ENCODE data around the gene TCFL5.

The TCFL5 gene

DNA sequence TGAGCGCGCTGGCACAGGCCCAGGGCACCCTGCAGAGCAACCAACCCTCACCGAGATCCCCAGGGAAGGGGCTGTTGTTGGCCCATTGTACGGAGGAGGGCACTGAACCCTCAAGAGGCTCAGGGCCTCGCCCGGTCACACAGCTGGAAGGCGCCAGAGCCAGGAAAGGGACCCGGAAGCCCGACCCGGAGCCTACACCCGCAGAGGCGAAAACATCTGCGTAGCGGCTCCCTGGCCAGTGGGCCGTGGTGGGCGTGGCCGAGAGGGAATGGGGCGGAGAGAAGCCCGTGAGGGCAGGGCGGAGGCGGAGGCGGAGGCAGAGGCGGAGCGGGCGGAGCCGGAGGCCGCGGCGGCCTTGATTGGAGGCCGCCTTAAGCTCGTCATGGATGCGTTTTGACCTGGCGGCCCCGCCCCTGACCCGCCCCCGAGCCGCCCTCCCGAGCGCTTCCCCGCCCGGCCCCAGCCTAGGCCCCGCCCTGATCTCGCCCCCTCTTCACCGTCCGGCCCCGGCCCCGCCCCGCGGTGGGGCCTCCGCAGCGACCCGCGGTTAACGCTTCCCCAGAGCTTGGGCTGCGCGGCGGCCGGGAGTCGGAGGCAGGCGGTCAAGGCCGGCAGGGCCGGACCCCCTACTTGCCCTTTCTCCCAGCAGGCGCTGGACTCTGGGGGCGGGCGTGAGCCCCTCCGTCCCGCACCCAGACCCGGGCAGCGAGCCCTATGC is 67.5 kb downstream of the TCFL5 start:
- peak; percentile 97 for DNase-seq

DNA sequence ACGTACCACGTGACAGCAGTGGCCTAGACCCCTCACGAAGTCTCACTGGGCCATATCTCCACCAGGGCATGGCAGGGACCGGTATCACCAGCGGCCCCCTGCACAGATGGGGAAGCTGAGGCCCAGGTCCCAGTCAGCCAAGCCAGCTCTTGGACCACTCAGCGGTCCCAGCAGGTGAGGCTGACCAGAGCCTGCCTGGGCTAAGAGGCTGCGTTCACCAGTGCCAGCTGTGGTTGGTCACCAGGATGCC is 67.9 kb downstream of the TCFL5 start:
- no peak for DNase-seq

DNA sequence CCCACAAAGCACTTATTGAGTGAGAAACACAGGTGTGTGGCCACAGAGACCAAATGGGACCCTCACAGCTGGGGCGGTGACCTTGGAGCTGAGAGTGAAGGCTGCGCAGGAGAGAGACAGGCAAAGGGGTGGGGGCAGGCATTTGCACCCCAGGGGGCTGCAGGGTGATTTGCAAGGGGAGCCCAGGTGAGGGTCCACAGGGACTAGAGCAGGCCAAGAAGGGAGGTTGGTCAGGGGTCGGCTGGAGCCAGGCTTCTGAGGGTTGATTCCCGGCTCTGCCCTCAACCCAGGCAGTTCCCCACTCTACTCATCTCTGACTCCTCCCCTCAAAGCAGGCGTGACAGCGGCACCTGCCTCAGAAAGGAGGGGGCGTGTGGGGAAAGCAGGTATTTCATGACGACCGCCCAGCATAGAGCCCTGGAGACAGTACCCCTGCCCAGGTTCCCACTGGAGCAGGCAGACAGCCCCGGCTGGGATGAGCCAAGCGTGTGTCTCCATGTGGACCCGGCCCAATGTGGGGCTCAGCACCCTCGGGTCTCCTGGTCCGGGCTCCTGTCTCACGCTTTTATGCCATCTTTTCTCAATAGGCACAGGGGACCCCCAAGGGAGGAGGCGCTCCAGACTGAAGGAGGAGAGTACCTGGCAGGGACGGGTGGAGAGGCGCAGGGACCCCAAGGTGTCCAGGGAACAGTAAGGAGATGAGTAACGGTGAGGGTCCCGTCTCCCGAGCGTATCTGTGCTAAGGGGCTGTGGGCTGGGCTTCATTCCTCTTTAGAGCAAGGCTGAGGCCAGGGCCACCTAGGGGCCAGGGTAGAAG is 68.5 kb downstream of the TCFL5 start:
- DNase-seq = no peak

DNA sequence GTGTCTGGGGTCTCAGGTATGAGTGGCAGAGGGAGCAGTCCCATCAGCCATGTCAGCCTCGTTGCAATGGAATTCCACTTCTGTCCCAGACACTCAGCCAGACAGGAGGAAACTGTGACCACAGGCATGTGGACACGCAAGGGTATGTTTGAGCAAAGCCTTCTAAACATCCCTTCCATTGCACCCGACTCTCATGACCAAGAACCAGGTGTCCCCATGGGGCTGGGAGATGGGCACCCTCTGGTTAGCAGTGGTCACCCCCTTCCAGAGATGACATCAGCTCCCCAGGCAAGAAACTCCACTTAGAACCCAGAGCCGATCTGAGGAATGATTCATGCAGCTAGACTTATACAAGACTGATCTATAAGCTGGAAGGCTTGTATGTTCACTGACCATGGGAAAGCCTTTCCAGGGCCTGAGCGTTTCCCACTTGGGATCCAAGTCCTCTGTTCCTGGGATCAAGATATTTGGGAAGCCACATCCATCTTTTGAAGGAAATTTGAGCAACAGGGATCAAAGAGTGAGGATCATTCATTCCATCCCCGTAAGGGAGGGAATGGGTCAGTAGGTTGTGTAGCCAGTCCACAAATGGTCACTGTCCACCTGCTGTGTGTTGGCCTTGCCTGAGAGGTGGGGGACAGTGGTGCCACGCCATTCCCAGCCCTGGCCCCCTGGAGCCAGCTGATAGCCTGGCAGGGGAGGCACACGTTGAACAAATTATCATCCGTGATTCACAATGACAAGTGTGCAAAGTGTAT is 69.3 kb downstream of the TCFL5 start:
- DNase-seq = no peak

DNA sequence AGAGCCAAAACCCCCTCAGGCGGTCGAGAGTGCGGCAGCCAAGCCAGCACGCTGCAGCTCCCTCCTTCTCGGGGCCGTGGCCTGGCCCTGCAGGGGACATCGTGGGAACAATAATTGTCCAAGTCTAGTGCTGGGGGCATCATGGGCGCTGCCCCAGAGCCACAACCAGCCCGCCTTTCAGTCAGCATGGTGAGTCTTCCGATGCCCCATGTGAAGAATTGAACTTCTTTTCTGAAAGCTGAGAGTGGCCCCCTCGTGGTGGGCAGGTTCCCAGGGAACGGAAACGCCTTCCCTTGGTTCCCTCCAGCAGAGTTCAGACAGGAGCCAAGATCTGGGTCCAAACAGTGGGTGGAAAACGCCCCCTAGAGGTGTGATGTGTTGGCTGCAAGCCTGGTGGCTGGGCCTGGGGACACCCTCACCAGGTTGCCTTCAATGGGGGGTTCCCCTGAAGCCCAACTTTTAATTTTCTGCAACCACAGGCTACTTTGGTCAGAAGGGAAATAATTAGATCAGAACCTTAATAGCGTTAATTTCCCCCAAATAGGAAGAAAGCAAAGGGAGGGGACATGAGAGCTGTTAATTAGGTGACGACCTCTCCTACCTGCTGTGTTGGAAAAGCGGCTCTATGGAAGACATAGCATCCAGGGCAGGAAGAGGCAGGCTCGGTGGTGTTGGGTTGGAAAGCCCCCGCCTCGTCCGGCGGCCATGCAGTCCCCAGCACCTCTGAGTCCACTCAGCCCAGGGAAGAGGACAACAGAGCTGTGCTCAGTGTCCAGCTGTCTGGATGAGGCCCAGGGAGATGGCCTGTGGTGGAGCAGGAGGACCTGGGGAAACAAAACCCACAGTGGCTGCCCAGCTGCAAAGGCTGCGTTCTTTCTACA is 70.1 kb downstream of the TCFL5 start:
- DNase-seq = peak; percentile 92

Measured in retina (tissue), 1 donor.